ENCODE results near the gene FTSJ1. TPM values are rescaled to one million over a fixed set of nuclear protein-coding genes. Genes with fewer than 3 reads are reported as not detected.
"Not testable (repeated sequence)": the region's sequence is repeated elsewhere in the genome, so short reads cannot be mapped to it uniquely, and the experiment has no call there.

Gene FTSJ1
- total RNA-seq, 4 donors from 2014 or later: 46.1 to 81.3 (median 51.0) TPM

GRCh38 chrX:48516285-48516684, 40.3 kb downstream of the FTSJ1 start:
- Histone ChIP-seq H3K4me3 (no peak overlapping the region), H3K9me3 (no peaks in the 10 kb centered on the region), H3K27me3 (no peaks in the 10 kb centered on the region), H3K27ac (no peak overlapping the region), H3K36me3 (peaks cover 0 to 34% (median 0%) of the 10 kb centered on the region in 3 donors), H3K4me1 (no peaks in the 10 kb centered on the region)
- WGBS, 2 donors: 78 to 85% methylated on average over 10 of the region's 10 CpGs
- TF ChIP-seq POLR2A (IDR thresholded peaks at IDR 0.05) (no peak), EP300 (IDR thresholded peaks at IDR 0.05) (no peak), CTCF (IDR thresholded peaks at IDR 0.05) (no peak)
- no peak for DNase-seq (ENCODE audit: low spot score in 2 of 2)

GRCh38 chrX:48516987-48517386, 41.0 kb downstream of the FTSJ1 start:
- Histone ChIP-seq H3K9me3 (no peaks in the 10 kb centered on the region), H3K4me1 (no peaks in the 10 kb centered on the region), H3K4me3 (no peak overlapping the region), H3K36me3 (peaks cover 0 to 34% (median 0%) of the 10 kb centered on the region in 3 donors), H3K27me3 (no peaks in the 10 kb centered on the region), H3K27ac (no peak overlapping the region)
- DNase-seq (ENCODE audit: low spot score in 2 of 2): no peak
- no peak for TF ChIP-seq POLR2A (IDR thresholded peaks at IDR 0.05)
- TF ChIP-seq CTCF (IDR thresholded peaks at IDR 0.05): no peak
- TF ChIP-seq EP300 (IDR thresholded peaks at IDR 0.05): no peak
- 72 to 84% methylated on average over 2 to 5 of the region's 5 CpGs for WGBS, 2 donors

- not testable (repeated sequence) for H3K27me3 ChIP-seq; H3K9me3 ChIP-seq; H3K27ac ChIP-seq; H3K4me1 ChIP-seq; H3K4me3 ChIP-seq; DNase-seq (ENCODE audit: low spot score in 2 of 2)
- 72 to 76% methylated on average over 4 of the region's 4 CpGs for WGBS, 2 donors
- peaks cover 0 to 24% (median 0%) of the 10 kb centered on the region in 3 donors for H3K36me3 ChIP-seq
Observed at GRCh38 chrX:48519481-48519880, 43.5 kb downstream of the FTSJ1 start.

- Histone ChIP-seq H3K4me3 (no peak overlapping the region), H3K4me1 (peaks cover 0 to 7% (median 0%) of the 10 kb centered on the region in 4 donors), H3K27ac (no peak overlapping the region), H3K27me3 (no peaks in the 10 kb centered on the region), H3K36me3 (peaks cover 0 to 14% (median 0%) of the 10 kb centered on the region in 3 donors), H3K9me3 (no peaks in the 10 kb centered on the region)
- no peak for DNase-seq (ENCODE audit: low spot score in 2 of 2)
- TF ChIP-seq POLR2A (IDR thresholded peaks at IDR 0.05) (no peak), EP300 (IDR thresholded peaks at IDR 0.05) (no peak), CTCF (IDR thresholded peaks at IDR 0.05) (no peak)
- 84 to 97% methylated on average over 2 of the region's 2 CpGs for WGBS, 2 donors
Observed at GRCh38 chrX:48520455-48520854, 44.5 kb downstream of the FTSJ1 start.

GRCh38 chrX:48520976-48521352, 45.0 kb downstream of the FTSJ1 start:
- Histone ChIP-seq H3K4me1 (peaks cover 0 to 7% (median 0%) of the 10 kb centered on the region in 4 donors), H3K9me3 (no peaks in the 10 kb centered on the region), H3K27me3 (no peaks in the 10 kb centered on the region), H3K4me3 (peak overlapping the region in 2 of 4 donors; percentile 66), H3K36me3 (peaks cover 0 to 9% (median 0%) of the 10 kb centered on the region in 3 donors), H3K27ac (peak overlapping the region in 1 of 4 donors; percentile 83)
- WGBS, 2 donors: 27 to 49% methylated on average over 2 of the region's 2 CpGs
- TF ChIP-seq CTCF (IDR thresholded peaks at IDR 0.05) (no peak), EP300 (IDR thresholded peaks at IDR 0.05) (no peak), POLR2A (IDR thresholded peaks at IDR 0.05) (no peak)
- DNase-seq (ENCODE audit: low spot score in 2 of 2): no peak
